Activated CD4-positive, alpha-beta memory T cell treated with anti-CD3 and anti-CD28 coated beads, Interleukin-2, amount 10 ng/mL, durations not matched to agents 7 days and 5 days (primary cell): ENCODE data around the gene RRBP1. TPM values are rescaled to one million over a fixed set of nuclear protein-coding genes. Genes with fewer than 3 reads are reported as not detected.
"Not testable (repeated sequence)": the region's sequence is repeated elsewhere in the genome, so short reads cannot be mapped to it uniquely, and the experiment has no call there.

ENCODE experiments used
- CTCF ChIA-PET: fragments of 350-600 bp; sonication (Branson Sonifier 250); formaldehyde crosslinking; loops from one replicate; lab custom pipeline; 2021; ENCODE audit warnings: antibody characterized with exemption, inconsistent platforms; lab: Charles Lee
- POLR2A ChIA-PET: fragments of 350-600 bp; sonication (Branson Sonifier 250); formaldehyde crosslinking; loops from one replicate; lab custom pipeline; 2021; ENCODE audit warnings: antibody characterized with exemption; lab: Charles Lee
- DNase-seq: peaks from one replicate; pipeline ENCODE4 v3.0.0-alpha.2; 2020
- H3K27ac Mint-ChIP-seq: one replicate; pipeline ENCODE4 v1.8.0; 2021; ENCODE audit warnings: mild to moderate bottlenecking, mixed read lengths
- H3K27me3 Mint-ChIP-seq: one replicate; pipeline ENCODE4 v1.8.0; 2021; ENCODE audit warnings: mixed read lengths
- H3K36me3 Mint-ChIP-seq: one replicate; pipeline ENCODE4 v1.8.0; 2021; ENCODE audit warnings: low read depth, mixed read lengths
- H3K4me1 Mint-ChIP-seq: one replicate; pipeline ENCODE4 v1.8.0; 2021; ENCODE audit warnings: mixed read lengths
- H3K4me3 Mint-ChIP-seq: one replicate; pipeline ENCODE4 v1.8.0; 2021; ENCODE audit warnings: mild to moderate bottlenecking, mixed read lengths
- H3K9me3 Mint-ChIP-seq: one replicate; pipeline ENCODE4 v1.8.0; 2021; ENCODE audit warnings: mixed read lengths
- total RNA-seq, 2 experiments: library from RNA; stranded (reverse); gene quantifications; one replicate each; pipeline ENCODE4 v1.2.3, GENCODE V29; 2021

Gene RRBP1
- total RNA-seq, 2 experiments from 2014 or later = 82.3 to 85.7 TPM

DNA sequence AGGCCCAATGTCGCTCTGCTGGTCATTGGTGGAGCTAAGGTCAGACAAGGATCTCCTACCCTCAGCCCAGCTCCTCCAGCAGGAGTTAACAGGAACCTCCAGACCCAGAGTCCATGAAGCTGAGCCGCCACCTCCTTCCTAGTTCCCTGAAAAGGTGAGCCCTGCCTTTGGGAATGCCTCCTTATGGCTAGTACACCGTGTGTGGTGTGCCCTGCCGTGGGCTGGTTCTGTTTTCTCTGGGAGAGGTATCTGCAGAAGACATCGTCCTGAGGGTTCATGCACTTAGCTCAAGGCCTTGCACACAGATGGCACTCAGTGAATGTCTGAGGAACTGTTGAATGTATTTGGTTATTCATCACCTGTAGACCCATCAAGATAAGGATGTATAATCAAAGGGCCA is 33.0 kb upstream of the RRBP1 start:
- H3K4me3 Mint-ChIP-seq = no peak overlapping the region
- no peaks in the 10 kb centered on the region for H3K9me3 Mint-ChIP-seq
- CTCF ChIA-PET = no interaction called here
- H3K27me3 Mint-ChIP-seq = peaks cover 9% of the 10 kb centered on the region
- DNase-seq = no peak
- no peaks in the 10 kb centered on the region for H3K36me3 Mint-ChIP-seq
- POLR2A ChIA-PET = no interaction called here
- H3K4me1 Mint-ChIP-seq = no peaks in the 10 kb centered on the region
- H3K27ac Mint-ChIP-seq = no peak overlapping the region

DNA sequence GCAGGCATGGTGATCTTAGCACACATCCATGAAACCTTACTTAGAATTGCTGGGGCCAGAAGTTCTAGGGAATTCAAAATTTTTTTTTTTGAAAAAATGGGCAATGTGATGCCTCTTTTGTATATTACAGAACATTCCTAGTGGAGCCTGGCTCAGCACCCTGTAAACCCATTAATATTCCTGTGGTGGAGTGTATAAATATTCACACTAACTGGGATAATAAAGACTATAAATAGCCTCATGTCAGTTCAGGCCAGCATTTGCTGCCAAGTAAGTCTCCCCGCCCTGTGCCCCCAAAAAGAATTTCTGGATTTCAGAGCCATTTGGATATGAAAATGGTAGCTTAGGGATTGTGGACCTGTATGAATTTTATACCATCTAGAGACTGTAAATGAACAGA is 32.6 kb upstream of the RRBP1 start:
- no peaks in the 10 kb centered on the region for H3K9me3 Mint-ChIP-seq
- H3K27me3 Mint-ChIP-seq = peaks cover 9% of the 10 kb centered on the region
- no peak for DNase-seq
- H3K4me3 Mint-ChIP-seq = no peak overlapping the region
- H3K27ac Mint-ChIP-seq = no peak overlapping the region
- no peaks in the 10 kb centered on the region for H3K36me3 Mint-ChIP-seq
- CTCF ChIA-PET = no interaction called here
- POLR2A ChIA-PET = no interaction called here
- no peaks in the 10 kb centered on the region for H3K4me1 Mint-ChIP-seq

DNA sequence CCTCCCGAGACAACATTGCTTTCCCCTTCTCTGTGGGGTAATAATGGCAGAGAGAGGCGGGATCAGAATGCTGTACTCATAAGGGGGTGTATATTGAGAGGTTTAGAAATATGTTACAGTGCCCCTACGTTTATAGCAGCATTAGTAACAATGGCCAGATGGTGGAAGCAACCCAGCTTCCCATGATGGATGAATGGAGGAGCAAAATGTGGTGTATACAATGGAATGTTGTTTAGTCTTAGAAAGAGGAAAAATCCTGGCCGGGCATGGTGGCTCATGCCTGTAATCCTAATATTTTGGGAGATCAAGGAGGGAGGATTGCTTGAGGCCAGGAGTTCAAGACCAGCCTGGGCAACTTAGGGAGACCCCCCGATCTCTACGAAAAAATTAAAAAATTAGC is 30.7 kb upstream of the RRBP1 start:
- Mint-ChIP-seq H3K27ac (no peak overlapping the region), H3K4me3 (no peak overlapping the region), H3K9me3 (no peaks in the 10 kb centered on the region), H3K27me3 (peaks cover 4% of the 10 kb centered on the region), H3K4me1 (no peaks in the 10 kb centered on the region), H3K36me3 (no peaks in the 10 kb centered on the region)
- POLR2A ChIA-PET = no interaction called here
- no peak for DNase-seq
- CTCF ChIA-PET = no interaction called here

DNA sequence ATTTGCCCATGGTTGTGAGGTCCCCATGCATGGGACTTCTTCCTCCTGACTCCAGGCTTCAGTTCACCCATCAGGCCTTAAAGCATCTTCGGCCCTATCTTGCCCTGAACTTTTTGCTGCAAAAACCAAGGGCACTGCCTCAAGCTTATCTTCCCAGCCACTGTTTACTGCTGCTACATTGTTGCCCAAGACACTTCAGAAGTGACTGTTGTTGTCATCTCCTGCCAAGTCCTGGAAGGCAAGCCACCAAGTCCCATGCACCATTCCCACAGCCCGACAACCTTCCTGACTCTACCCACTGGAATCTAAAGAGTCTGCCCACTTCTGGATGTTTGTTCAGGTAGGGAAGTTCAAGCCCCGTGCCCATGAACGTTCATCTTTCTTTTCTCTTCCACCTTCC is 30.2 kb upstream of the RRBP1 start:
- Mint-ChIP-seq H3K27ac (no peak overlapping the region), H3K27me3 (peaks cover 4% of the 10 kb centered on the region), H3K4me3 (no peak overlapping the region), H3K9me3 (no peaks in the 10 kb centered on the region), H3K4me1 (no peaks in the 10 kb centered on the region), H3K36me3 (no peaks in the 10 kb centered on the region)
- ChIA-PET POLR2A (no interaction called here), CTCF (no interaction called here)
- DNase-seq = no peak

DNA sequence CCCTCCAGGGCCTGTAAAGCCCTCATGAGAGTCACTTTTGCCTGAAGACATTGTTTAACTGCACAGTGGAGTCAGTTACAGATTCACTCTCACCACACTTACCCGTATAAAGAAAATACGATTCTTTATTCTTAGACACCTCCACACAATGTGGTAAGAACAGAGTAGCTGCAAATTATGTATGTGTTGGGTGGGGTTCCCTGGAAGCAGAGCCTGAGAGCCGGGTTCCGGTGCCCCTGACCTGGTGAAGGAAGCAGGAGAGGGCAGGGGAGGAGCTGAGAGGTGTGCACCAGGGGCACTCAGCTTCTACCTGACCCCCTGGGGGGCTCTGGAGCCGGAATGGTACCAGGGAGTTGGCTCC is 29.2 kb upstream of the RRBP1 start:
- ChIA-PET CTCF (no interaction called here), POLR2A (no interaction called here)
- no peak overlapping the region for H3K4me3 Mint-ChIP-seq
- no peaks in the 10 kb centered on the region for H3K9me3 Mint-ChIP-seq
- H3K36me3 Mint-ChIP-seq = no peaks in the 10 kb centered on the region
- no peaks in the 10 kb centered on the region for H3K4me1 Mint-ChIP-seq
- DNase-seq = no peak
- no peak overlapping the region for H3K27ac Mint-ChIP-seq
- H3K27me3 Mint-ChIP-seq = peaks cover 4% of the 10 kb centered on the region

DNA sequence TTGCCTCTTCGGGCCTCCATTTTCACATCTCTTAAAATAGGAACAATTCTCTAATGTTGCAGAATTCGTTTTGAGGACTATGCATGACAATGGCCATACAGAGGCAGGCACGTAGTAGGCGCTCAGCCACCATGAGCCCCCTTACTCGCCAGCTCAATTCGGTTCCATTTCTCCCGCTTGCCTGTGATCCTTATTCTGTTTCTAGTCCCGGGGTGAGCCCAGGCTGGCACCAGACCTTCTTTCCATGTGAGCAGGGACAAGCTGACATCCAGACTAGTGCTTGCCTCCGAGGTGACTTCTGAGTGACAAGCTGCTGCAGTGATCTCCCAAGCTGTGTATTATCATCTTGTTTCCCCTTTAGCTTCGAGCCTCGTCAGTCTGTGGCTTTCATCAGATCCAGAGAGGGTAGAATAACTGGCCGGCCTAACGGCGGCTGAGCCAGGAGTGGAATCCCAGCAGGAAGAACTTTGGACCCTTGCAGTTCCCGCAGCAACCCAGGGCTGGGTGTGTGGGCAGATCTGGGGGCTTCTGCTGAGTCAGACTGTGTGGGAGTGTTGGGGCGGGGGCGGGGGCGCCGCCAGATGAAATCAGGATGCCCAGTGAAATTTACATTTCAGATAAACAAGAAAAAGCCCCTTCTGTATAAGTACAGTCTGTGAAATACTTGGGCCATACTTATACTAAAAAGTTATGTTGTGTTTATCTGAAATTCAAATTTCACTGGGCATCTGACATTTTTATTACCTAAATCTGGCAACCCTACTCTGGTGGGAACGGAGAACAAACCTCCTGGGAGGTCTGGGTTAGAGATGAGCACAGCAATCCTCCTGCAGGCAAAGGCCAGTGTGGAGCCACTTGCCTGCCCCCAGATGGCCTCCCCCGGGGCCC is 28.6 kb upstream of the RRBP1 start:
- CTCF ChIA-PET = no interaction called here
- POLR2A ChIA-PET = interaction anchor here (1.0 kb wide), 1 partner anchor 9 kb away, joined by 3 read pairs; no protein-coding TSS in a partner anchor
- DNase-seq = no peak
- peaks cover 6% of the 10 kb centered on the region for H3K27me3 Mint-ChIP-seq
- H3K36me3 Mint-ChIP-seq = no peaks in the 10 kb centered on the region
- no peak overlapping the region for H3K27ac Mint-ChIP-seq
- H3K4me1 Mint-ChIP-seq = no peaks in the 10 kb centered on the region
- H3K4me3 Mint-ChIP-seq = no peak overlapping the region
- H3K9me3 Mint-ChIP-seq = no peaks in the 10 kb centered on the region

DNA sequence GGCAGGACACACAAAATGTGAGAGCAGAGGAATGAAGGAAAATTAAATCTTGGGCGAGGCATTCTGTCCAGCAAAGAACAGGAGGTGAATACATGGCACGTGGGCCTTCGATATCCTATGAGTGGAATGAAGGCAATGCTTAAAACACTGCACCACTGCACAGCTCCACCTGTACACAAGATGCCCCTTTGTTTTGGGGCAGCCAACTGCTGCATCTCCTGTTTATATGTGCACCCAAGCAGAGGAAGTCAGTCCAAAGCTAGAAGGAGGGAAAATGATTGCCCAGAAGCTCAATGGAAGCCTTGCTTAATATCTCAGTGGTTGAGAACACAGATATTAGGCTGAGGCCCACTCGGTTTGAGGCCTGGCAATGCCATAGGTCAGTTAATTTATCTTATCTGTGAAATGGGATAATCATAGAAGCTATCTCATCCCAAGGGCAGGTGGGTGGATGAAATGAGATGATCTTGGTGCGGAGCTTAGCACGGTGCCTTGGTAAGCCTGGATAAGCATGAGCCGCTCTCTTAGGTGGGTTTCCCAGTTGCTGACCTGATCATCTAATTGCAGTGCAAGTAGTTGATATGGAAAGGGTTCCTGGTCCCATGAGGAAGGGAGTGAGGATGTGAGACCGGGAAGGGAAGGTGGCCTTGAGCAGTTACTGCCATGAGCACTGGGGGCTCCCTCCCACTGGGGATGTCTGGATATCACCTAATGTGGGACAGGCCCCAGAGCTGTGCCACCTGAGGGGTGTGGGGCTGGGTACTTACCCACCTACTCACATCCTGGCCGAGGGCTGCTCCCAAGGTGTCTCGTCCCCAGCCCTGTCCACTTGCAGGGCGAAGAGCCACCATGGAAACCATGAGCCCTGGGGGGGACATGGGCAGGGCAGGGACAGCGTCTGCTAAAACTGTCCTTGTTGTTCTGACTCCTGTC is 27.6 kb upstream of the RRBP1 start:
- no peaks in the 10 kb centered on the region for H3K4me1 Mint-ChIP-seq
- no peaks in the 10 kb centered on the region for H3K9me3 Mint-ChIP-seq
- POLR2A ChIA-PET = interaction anchor here (1.0 kb wide), 1 partner anchor 8 kb away, joined by 3 read pairs; no protein-coding TSS in a partner anchor
- H3K27ac Mint-ChIP-seq = no peak overlapping the region
- no peaks in the 10 kb centered on the region for H3K36me3 Mint-ChIP-seq
- H3K4me3 Mint-ChIP-seq = no peak overlapping the region
- no peak for DNase-seq
- H3K27me3 Mint-ChIP-seq = peaks cover 6% of the 10 kb centered on the region
- CTCF ChIA-PET = no interaction called here

DNA sequence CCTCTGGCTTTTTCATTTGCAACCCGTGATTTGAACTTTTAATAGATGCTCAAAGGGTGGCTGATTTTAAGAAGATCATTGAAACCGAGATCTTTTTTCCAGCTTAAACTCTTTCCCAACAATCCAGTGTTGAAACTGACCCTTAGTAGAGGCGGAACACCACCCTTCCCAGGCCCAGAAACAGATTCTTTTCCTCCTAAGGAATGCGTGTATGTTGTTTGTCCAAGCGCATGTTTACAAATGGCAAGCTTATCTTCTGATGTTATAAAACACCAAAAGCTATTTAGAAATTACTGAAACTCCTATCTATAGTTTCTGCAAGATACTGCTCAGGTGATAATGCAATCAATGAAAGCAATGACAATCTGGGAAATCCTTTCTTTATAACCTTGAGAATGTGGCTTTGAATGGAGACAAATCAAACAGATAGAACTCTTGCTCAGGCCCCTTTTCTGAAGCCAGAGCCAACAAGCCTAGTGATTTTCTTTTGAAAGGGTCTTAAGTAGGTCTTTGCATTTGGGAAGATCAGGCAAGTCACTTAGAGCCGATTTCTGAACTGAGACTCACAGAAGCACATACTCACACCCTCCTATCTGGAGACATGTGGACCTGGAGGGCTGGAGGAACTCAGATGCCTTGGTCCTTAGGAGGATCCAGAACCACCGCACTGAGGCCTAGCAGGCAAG is 26.8 kb upstream of the RRBP1 start:
- H3K9me3 Mint-ChIP-seq = no peaks in the 10 kb centered on the region
- no peaks in the 10 kb centered on the region for H3K36me3 Mint-ChIP-seq
- H3K4me3 Mint-ChIP-seq = no peak overlapping the region
- H3K27me3 Mint-ChIP-seq = peaks cover 6% of the 10 kb centered on the region
- POLR2A ChIA-PET = no interaction called here
- CTCF ChIA-PET = no interaction called here
- no peak for DNase-seq
- no peak overlapping the region for H3K27ac Mint-ChIP-seq
- H3K4me1 Mint-ChIP-seq = no peaks in the 10 kb centered on the region

DNA sequence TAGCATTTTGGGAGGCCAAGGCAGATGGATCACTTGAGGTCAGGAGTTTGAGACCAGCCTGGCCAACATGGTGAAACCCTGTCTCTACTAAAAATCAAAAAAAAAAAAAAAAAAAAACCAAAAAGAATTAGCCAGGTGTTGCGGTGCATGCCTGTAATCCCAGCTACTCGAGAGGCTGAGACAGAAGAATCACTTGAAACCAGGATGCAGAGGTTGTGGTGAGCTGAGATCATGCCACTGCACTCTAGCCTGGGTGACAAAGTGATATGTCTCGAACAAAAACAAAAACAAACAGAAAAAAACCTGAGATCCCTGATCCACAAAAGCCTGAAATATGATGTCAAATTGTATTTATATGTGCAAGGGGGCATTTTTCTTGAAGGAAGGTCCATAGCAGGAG is 25.9 kb upstream of the RRBP1 start:
- H3K4me1 Mint-ChIP-seq, POLR2A ChIA-PET, H3K36me3 Mint-ChIP-seq, DNase-seq, H3K4me3 Mint-ChIP-seq, H3K9me3 Mint-ChIP-seq, H3K27ac Mint-ChIP-seq, H3K27me3 Mint-ChIP-seq: not testable (repeated sequence)
- CTCF ChIA-PET = interaction anchor here (0.7 kb wide), 1 partner anchor 566 kb away, joined by 6 read pairs; no protein-coding TSS in a partner anchor

DNA sequence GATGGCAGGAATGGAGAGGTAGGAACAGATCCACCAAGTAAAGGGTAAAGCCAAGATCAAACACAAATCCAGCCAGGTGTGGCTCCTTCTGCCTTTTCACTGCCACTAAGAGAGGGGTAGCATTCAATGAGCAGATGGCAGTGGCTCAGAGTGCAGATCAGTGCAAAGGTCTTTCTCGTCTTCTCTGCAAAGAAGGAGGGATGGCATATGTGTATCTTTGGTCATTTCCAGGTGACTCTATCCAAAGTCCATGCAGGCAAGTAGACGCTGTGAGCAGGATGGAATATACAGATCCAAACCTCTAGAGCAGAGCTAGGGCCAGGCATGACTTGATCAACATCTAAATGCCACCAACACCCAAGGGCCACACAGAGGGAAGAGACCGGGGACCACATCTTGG is 24.6 kb upstream of the RRBP1 start:
- ChIA-PET CTCF (interaction anchor here (1.1 kb wide), 1 partner anchor 24 kb away, joined by 3 read pairs; the partner anchor contains the start of gene RRBP1), POLR2A (no interaction called here)
- H3K27me3 Mint-ChIP-seq = peaks cover 2% of the 10 kb centered on the region
- no peak overlapping the region for H3K27ac Mint-ChIP-seq
- no peaks in the 10 kb centered on the region for H3K36me3 Mint-ChIP-seq
- DNase-seq = no peak
- no peak overlapping the region for H3K4me3 Mint-ChIP-seq
- H3K4me1 Mint-ChIP-seq = no peaks in the 10 kb centered on the region
- no peaks in the 10 kb centered on the region for H3K9me3 Mint-ChIP-seq

DNA sequence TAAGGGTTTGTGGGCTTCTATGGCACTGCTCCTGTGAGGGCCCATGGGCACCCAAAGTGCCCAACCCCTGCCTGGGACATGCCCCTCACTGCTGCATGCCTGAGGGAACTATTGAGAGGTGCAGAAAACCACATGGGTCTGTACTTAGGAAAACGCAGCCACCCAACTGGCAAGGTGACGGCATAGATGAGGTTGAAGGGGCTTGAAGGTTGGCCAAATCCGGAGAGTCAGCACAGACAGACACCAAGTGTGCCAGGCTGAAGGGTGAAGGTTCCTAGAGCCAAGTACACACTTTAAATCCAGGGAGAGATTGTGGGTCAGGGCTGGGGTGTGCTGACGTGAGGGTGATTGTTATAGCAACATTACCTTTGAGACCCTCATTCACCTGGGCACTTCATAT is 23.9 kb upstream of the RRBP1 start:
- POLR2A ChIA-PET = no interaction called here
- DNase-seq = no peak
- Mint-ChIP-seq H3K4me1 (no peaks in the 10 kb centered on the region), H3K27ac (no peak overlapping the region), H3K36me3 (no peaks in the 10 kb centered on the region), H3K4me3 (no peak overlapping the region), H3K9me3 (no peaks in the 10 kb centered on the region), H3K27me3 (peaks cover 2% of the 10 kb centered on the region)
- CTCF ChIA-PET = no interaction called here

DNA sequence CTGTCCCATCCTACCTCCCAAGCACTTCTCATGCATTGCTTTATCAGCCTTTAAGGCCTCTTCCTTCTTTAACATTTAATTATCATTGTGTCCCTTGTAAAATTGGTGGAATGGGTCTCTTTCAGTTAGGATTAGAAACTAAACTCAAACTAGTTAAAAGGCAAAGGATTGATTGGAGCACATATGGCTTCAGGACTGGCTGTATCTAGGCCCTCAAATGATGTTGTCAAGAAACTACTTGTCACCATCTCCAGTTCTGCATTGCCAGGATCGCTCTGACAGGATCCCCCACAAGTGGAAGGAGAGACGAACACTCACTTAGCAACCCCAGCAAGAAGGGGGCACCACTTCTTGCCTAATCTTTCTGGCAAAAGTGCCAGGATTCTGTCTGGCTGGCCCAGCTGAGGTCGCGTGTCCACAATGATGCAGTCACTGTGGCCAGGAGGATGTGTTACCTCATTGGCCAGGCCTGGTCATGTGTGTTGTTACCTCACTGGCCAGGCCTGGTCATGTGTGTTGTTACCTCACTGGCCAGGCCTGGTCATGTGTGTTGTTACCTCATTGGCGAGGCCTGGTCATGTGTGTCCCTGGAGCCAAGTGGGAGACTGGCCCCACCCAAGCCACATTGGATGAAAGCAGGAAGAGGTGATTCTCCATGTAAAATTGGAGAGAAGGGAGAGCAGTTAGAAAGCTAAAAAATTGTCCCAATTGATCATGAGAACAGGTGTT is 22.7 kb upstream of the RRBP1 start:
- no peaks in the 10 kb centered on the region for H3K36me3 Mint-ChIP-seq
- no peak overlapping the region for H3K4me3 Mint-ChIP-seq
- H3K27ac Mint-ChIP-seq = no peak overlapping the region
- DNase-seq = no peak
- ChIA-PET CTCF (no interaction called here), POLR2A (no interaction called here)
- H3K9me3 Mint-ChIP-seq = no peaks in the 10 kb centered on the region
- H3K27me3 Mint-ChIP-seq = peaks cover 2% of the 10 kb centered on the region
- no peaks in the 10 kb centered on the region for H3K4me1 Mint-ChIP-seq
